ENCODE measurements around the gene TRIOBP. TPM values are rescaled to one million over a fixed set of nuclear protein-coding genes. Genes with fewer than 3 reads are reported as not detected.

The TRIOBP gene
- total RNA-seq, 3 donors from 2014 or later (not counting 1 experiment from before 2014, with no cell fraction given), result 25.1 to 38.5 (median 25.8) TPM

DNA sequence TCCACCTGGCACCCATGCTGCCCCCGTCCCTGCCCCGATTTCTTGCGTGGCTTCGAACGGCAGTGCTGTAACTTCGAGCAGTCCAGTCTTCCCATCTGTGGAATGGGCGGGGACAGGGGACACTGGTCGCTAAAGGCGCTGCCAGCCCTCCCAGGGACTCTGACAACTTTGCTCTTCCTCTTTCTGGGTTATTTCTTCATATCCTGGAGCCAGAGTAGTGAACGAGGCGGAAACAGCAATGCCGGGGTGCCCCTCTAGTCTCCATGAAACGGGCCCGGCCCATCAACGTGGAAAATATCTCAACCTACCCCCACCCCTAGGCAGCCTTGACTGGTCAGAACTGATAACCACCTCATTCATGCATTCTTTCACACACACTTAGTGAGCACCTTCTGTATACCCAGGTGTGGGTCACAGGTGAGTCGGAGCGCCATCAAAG, 42.8 kb downstream of the TRIOBP start:
- no peaks in the 10 kb centered on the region for H3K36me3 Mint-ChIP-seq
- ATAC-seq (peak in 1 of 3 donors; percentile 72), DNase-seq (no peak)
- TF ChIP-seq, protein P1, sequence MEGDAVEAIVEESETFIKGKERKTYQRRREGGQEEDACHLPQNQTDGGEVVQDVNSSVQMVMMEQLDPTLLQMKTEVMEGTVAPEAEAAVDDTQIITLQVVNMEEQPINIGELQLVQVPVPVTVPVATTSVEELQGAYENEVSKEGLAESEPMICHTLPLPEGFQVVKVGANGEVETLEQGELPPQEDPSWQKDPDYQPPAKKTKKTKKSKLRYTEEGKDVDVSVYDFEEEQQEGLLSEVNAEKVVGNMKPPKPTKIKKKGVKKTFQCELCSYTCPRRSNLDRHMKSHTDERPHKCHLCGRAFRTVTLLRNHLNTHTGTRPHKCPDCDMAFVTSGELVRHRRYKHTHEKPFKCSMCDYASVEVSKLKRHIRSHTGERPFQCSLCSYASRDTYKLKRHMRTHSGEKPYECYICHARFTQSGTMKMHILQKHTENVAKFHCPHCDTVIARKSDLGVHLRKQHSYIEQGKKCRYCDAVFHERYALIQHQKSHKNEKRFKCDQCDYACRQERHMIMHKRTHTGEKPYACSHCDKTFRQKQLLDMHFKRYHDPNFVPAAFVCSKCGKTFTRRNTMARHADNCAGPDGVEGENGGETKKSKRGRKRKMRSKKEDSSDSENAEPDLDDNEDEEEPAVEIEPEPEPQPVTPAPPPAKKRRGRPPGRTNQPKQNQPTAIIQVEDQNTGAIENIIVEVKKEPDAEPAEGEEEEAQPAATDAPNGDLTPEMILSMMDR (IDR thresholded peaks at IDR 0.05), result no peak
- WGBS (ENCODE audit: insufficient coverage), result 66% methylated on average over 17 of the region's 17 CpGs
- no peaks in the 10 kb centered on the region for H3K4me1 Mint-ChIP-seq
- Histone ChIP-seq H3K9me3 (ENCODE audit: control insufficient read depth, insufficient read depth, low read length) (no peaks in the 10 kb centered on the region), H3K4me1 (ENCODE audit: control insufficient read depth, insufficient read depth, low read length) (peaks cover 24% of the 10 kb centered on the region), H3K27me3 (ENCODE audit: control insufficient read depth, insufficient read depth, low read length) (no peaks in the 10 kb centered on the region), H3K36me3 (ENCODE audit: control insufficient read depth, insufficient read depth, low read length) (no peaks in the 10 kb centered on the region), H3K27ac (ENCODE audit: low read length) (no peak overlapping the region), H3K4me3 (ENCODE audit: low read length) (no peak overlapping the region)
- intact Hi-C loops (cut with micrococcal nuclease), result no loop called here
- peaks cover 0 to 8% of the 10 kb centered on the region in 2 donors for H3K27me3 Mint-ChIP-seq (ENCODE audit: low read depth in 2 of 2)
- no peaks in the 10 kb centered on the region for H3K9me3 Mint-ChIP-seq
- no peak overlapping the region for H3K27ac Mint-ChIP-seq
- no peak overlapping the region for H3K4me3 Mint-ChIP-seq

DNA sequence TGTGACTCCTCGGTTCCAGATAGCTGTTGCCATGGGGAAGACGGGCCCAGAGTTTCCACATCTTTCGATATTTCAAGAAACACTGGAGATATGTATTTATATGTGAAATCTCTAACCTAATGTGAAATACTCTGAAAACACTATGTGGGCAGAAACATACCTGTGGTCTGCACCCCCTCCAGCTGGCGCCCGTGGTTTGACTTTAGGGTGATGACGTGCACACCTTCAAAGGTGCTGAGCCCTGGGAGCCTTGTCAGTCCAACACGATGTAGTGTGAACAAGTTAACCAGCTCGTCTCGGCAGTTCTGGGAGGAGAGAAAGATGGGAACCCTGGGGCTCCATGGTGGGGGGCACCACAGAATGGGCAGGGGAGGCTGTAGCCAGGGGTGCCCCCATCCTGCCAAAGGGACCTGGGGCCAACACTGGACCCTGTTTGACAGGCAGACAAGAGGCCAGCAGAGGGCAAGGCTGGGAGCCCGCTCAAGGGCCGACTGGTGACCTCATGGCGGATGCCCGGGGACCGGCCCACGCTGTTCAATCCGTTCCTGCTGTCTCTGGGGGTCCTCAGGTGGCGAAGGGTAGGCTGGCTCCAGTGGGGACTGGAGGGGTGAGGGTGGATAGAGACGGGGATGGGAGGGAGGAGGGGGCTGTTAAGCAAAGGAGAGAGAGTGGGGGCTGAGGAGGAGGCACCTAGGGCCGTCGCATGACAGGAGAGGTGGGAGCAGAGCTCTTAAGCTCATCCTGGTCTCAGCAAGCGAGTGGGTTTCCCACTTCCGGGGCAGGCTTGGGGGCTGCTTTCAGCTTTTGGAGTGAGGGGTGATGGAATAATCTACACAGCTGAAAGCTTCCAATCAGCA, 43.8 kb downstream of the TRIOBP start:
- no peak overlapping the region for H3K4me3 ChIP-seq (ENCODE audit: low read length)
- H3K27ac ChIP-seq (ENCODE audit: low read length), result no peak overlapping the region
- 76% methylated on average over 21 of the region's 22 CpGs for WGBS (ENCODE audit: insufficient coverage)
- TF ChIP-seq, protein P1 (IDR thresholded peaks at IDR 0.05), result no peak
- H3K27ac Mint-ChIP-seq, result no peak overlapping the region
- H3K36me3 ChIP-seq (ENCODE audit: control insufficient read depth, insufficient read depth, low read length), result no peaks in the 10 kb centered on the region
- H3K27me3 Mint-ChIP-seq (ENCODE audit: low read depth in 2 of 2), result peaks cover 0 to 8% of the 10 kb centered on the region in 2 donors
- H3K36me3 Mint-ChIP-seq, result no peaks in the 10 kb centered on the region
- DNase-seq, result peak in 1 of 2 donors; percentile 55
- no peak for ATAC-seq
- H3K4me1 Mint-ChIP-seq, result peaks cover 7% of the 10 kb centered on the region in 2 donors
- intact Hi-C loops (cut with micrococcal nuclease), result no loop called here
- H3K9me3 Mint-ChIP-seq, result no peaks in the 10 kb centered on the region
- H3K4me1 ChIP-seq (ENCODE audit: control insufficient read depth, insufficient read depth, low read length), result peaks cover 32% of the 10 kb centered on the region
- H3K9me3 ChIP-seq (ENCODE audit: control insufficient read depth, insufficient read depth, low read length), result no peaks in the 10 kb centered on the region
- H3K27me3 ChIP-seq (ENCODE audit: control insufficient read depth, insufficient read depth, low read length), result no peaks in the 10 kb centered on the region
- no peak overlapping the region for H3K4me3 Mint-ChIP-seq

DNA sequence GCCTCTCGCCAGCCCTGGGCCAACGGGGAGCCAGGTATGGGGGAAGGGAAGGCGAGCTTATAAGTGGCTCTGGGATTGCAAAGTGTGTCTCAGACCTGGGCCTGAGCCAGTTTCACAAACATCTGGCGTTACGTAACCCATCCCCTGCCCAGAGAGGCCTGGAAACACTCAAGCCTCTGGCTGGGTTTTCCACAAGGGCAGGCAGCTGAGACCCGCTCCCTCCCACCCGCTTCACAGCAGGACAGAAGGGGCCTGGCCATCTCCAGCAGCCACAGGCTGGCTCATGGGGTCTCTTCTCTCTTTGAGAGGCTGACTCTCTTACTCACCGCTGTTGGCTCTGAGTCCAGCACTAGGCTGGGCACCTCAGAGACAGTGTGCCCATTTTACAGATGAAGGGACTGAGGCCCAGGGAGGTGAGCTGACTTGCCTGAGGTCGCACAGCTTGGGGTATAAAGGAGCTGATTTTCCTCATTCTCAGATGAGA, 44.5 kb downstream of the TRIOBP start:
- H3K27me3 Mint-ChIP-seq (ENCODE audit: low read depth in 2 of 2), result peaks cover 0 to 8% of the 10 kb centered on the region in 2 donors
- 84% methylated on average over 9 of the region's 9 CpGs for WGBS (ENCODE audit: insufficient coverage)
- no peaks in the 10 kb centered on the region for H3K27me3 ChIP-seq (ENCODE audit: control insufficient read depth, insufficient read depth, low read length)
- no peaks in the 10 kb centered on the region for H3K9me3 Mint-ChIP-seq
- no peaks in the 10 kb centered on the region for H3K36me3 Mint-ChIP-seq
- no peak overlapping the region for H3K4me3 ChIP-seq (ENCODE audit: low read length)
- no peak overlapping the region for H3K27ac ChIP-seq (ENCODE audit: low read length)
- H3K9me3 ChIP-seq (ENCODE audit: control insufficient read depth, insufficient read depth, low read length), result no peaks in the 10 kb centered on the region
- no peak overlapping the region for H3K27ac Mint-ChIP-seq
- no peaks in the 10 kb centered on the region for H3K36me3 ChIP-seq (ENCODE audit: control insufficient read depth, insufficient read depth, low read length)
- DNase-seq (no peak), ATAC-seq (no peak)
- no peak overlapping the region for H3K4me3 Mint-ChIP-seq
- peaks cover 7 to 8% of the 10 kb centered on the region in 2 donors for H3K4me1 Mint-ChIP-seq
- TF ChIP-seq, protein P1 (IDR thresholded peaks at IDR 0.05), result no peak
- H3K4me1 ChIP-seq (ENCODE audit: control insufficient read depth, insufficient read depth, low read length), result peaks cover 32% of the 10 kb centered on the region
- intact Hi-C loops (cut with micrococcal nuclease), result no loop called here

Measured in natural killer cell (primary cell).